GM18511 (cell line): ENCODE measurements around the gene NPIPB2.

Experiments
- ATAC-seq: cut with Tn5 transposase; IDR thresholded peaks from one replicate; pipeline ENCODE4 v1.9.1; 2021; ENCODE audit warnings: mild to moderate bottlenecking, moderate library complexity; ENCODE audit not compliant: unreplicated experiment

NPIPB2 gene

DNA sequence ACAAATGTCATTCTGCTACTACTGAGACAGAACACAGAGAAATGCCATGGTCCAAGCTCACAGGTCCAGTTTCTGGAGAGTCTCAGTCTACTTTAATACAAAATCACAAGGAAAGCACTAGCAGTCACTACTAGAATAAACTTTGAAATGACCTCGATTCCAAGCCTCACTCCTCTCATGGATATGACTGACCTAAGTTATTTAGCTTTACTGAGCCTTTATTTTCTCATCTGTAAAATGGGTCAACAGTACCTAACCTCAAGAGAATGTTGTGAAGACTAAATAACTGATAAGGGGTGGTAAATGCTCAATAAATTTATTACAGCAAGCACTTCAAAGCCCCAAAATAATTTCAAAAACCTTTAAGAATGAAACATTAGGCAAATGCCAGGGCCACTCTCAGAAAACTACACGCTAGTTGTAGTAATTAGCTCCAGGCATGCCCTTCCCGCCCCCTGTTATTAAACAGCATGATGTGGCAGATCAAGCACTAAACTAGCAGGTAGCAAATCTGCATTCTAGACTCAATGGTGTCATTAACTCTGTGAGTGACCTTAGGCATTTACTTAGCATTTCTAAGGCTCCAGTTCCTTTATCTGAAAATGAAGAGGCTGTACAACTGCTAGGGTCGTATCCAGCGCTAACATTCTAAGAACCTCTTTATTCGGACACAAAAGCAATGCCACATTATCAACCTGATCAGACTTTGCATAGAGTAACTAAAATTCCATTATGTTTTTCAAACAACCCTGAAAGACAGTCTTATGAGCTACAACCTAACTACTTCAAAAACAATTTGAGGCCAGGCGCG is 34.5 kb downstream of the NPIPB2 start:
- ATAC-seq = no peak

DNA sequence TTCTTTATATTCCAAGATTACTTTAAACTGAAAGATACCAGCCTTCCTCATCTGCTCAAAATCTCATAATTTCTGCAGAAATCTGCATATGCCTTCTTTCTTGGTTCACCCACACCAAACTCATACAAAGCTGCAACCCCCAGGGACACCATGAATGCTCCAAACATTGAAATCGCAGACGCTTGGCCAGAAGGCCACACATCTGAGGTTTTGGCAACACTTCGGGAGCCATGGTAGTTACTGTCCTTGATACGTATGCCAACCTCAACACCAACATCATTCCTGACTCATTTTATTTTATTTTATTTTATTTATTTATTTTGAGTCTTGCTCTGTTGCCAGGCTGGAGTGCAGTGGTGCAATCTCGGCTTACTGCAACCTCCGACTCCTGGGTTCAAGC is 37.9 kb downstream of the NPIPB2 start:
- no peak for ATAC-seq

DNA sequence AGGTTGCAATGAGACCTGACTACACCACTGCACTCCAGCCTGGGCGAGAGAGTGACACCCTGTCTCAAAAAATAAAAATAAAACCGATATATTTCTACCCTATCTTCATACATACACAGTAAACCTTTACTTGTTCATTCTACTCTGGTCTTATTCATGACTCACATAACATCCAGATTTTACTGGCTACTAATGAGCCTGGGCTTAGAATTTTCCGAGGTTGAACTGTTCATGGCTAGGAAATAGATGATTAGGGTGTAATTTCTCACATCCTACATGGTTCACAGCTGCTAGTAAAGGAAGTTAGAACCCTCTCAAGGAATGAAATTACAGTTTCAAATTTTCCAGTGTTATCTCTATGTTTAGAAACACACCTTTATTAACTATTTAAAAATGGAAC is 40.8 kb downstream of the NPIPB2 start:
- ATAC-seq = no peak

DNA sequence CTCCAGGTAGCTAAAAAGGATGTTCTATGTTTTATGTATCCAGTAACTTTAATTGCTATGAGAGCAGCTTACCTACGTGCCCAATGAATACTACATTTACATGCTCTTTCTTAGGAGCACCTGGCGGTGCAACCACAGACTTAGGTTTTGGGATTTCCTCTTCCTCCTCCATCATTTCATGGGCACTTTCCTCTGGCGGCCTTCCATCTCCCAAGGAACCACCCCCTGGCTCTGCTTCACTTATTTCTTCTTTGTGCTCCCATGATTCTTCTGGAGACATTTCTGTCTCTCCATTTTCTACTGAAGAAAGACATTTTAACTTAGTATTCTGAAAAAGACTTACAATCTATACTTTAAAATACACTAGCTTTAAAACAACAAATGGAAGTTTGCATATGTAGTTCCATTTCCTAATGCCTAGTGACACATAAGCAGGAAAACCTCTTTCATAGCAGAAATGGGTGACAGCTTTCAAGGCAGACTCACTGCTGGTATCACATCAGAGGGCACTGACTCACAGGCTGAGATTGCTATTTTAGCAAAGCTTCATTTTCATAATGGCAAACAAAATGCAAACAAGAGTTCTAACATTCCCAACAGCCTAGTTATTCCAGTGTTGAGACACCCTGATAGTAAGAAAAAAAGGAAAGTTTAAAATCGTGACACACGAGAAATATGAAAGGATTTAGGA is 45.2 kb downstream of the NPIPB2 start:
- ATAC-seq = no peak

DNA sequence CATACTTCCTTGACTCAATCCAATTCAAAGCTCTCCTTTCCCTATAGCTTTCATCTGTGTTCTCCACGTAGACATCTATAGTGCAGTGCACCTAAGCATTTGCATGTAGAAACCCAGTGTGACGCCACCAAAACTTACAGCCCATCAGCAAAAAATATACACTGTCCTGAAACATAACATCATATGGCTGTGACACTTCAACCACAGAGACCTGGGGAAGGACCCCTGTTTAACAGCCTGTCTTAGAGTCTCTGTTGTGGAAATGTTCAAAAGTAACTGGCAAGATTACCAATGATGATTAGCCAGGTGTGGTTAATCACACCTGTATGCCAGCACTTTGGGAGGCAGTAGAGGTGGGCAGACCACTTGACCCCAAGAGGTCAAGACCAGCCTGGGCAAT is 48.3 kb downstream of the NPIPB2 start:
- ATAC-seq = no peak

DNA sequence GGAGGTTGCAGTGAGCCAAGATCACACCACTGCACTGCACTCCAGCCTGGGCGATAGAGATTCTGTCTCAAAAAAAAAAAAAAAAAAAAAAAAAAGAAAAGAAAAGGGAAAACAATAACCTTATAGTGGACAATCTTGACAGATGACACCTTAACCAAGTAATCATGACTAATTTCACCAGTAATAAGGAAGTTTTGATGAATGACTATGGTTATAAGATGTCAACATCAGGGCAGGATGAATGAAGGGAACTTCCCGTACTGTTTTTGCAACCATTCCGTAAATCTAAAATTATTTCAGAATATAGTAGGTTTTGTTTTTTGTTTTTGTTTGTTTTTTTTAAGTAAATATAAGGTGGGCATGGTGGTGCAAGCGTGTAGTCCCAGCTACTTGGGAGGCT is 49.1 kb downstream of the NPIPB2 start:
- no peak for ATAC-seq

DNA sequence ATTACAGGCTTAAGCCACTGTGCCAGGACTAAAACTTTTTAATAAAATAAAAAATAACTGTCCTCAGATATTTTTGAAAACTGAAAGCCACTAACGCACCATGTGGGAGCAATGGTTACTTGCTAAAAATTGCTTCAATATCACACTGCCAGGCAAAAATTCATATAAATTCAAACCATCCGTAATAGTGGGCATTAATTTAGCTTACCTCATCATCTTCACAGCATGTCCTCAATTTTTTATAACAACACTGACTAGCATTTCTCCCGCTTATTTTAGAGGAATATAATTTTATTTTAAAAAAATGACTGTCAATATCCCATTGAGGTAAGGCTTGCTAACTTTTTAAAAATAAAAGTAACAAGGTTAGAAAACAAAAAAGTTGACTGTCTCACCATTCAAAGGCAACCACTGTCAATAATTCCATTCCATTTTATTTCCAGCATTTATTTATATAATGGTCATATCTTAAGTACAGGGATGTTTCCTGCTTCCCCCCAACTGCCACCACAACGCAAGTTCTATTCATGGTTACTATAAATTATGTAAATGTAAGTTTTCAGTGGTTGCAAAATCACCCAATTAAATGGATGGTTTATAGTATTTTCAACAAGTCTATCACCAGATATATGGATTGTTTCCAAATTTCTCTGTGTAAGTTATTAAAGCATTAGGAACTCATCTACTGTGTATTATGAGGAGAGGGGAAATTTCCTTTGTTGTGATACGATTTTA is 51.4 kb downstream of the NPIPB2 start:
- ATAC-seq = no peak

DNA sequence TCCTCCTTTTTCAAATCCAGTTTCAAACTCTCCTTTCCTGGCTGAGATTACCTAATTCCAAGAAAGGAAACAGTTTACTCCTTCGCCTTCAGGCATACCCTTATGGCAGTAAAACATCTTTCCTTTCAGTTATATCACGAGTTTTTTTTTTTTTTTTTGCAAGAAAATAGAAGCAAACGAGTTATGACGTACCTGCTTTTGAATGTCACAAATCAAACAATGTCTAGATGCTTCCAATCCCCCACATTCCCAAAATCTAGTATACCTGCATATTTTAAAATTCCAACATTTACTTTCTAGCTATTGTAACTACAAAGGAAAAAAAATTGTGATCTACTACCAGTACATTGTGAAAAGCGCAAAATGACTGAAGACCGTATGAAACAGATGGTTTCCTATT is 55.0 kb downstream of the NPIPB2 start:
- ATAC-seq = no peak

DNA sequence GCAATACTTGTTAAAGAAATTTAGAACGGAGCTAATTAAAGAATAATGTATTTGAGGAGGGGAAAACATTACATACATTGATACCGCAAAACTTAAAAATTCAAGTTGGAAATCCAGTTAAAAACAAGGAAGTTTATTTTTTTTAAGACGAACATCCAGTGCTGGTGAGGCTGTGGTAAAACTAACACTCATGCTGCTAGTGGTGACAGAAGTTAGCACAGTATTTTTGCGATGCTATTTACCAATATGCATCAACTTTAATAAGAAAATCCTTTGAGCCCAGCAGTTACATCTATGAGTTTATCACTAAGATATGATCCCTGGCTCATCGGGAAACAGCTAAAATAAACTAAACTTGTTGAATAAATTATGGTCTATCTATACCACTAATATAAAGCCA is 57.8 kb downstream of the NPIPB2 start:
- no peak for ATAC-seq

DNA sequence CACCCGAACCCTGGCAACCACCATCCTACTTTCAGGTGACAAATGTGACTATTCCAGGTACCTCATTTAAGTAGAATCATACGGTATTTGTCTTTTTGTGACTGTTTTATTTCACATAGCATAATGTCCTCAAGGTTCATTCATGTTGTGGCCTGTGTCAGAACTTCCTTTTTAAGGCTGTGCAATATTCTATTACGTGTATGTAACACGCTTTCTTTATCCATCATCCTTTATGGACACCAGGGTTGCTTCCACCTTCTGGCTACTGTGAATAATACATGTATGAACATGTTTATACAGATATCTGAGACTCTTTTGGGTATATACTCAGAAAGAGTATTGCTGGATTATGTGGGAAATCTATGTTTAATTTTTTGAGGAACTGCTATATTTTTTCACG is 61.8 kb downstream of the NPIPB2 start:
- ATAC-seq = no peak

DNA sequence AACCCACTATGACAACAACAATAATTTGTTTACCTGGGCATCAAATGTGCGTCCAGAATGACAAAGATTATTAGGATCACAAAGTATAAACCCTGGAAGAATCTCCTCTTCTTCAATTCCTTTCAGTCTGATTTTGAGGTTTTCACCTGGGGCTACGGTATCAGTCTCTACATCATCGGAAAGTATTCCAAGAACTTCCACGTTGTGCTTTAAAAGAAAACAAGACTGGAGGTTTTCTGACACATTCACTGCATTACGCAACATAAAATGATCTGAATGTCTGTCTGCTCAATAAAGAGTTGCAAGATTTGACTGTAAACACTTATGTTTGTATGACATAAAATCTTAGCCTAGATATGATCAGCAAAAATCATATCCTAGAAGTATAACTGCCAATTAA is 64.5 kb downstream of the NPIPB2 start:
- ATAC-seq = no peak
